Measurements from ENCODE around the gene GRM8.

DNA sequence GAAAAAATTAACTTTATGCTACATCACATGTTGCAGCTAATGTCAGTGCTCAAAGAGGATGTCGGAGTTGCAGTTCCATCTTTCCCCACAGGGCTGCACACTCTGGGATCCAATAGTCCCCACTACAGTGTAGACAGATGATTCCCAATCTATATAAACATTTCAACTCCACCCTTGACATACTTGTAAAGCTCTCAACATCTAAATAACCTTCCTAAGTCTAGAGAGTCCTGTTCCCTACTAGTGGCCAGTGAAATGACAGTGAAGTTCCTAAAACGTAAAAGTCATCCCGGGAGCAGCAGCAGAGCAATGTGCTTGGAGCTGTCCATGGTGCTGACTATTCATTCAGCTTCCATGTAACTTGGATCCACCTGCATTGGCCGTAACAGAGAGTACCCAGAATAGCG is 145.1 kb downstream of the GRM8 start:
- TF ChIP-seq CTCF (conservative IDR thresholded peaks at IDR 0.05; ENCODE audit: low read length) (peak; percentile 79), EZH2phosphoT487 (IDR thresholded peaks at IDR 0.05; ENCODE audit: borderline replicate concordance, low read depth, low read length) (no peak)
